Stomach (tissue), 9 donors: Measurements from ENCODE around the gene TAS1R2. TPM values are rescaled to one million over a fixed set of nuclear protein-coding genes. Genes with fewer than 3 reads are reported as not detected.

Experiments used
- DNase-seq, 2 donors: peaks; one replicate each; pipeline versions ENCODE4 v3.0.0 to v3.0.0-alpha.2; 2013 to 2019
- H3K27ac ChIP-seq, 5 donors: fragments of 200-600 bp in 4 of 5; sonication (generic) in 4 of 5; one replicate each; pipeline ENCODE4 v1.5.1; 2013 to 2019; ENCODE audit warnings: mild to moderate bottlenecking in 1 of 5, moderate library complexity in 1 of 5
- H3K27me3 ChIP-seq, 3 donors: fragments of 200-600 bp; sonication (generic); one replicate each; pipeline ENCODE4 v1.5.1; 2017 to 2019; ENCODE audit warnings: mixed run types in 1 of 3
- H3K36me3 ChIP-seq, 4 donors: fragments of 200-600 bp; sonication (generic); 1 replicate in 3 of 4; 2 replicates in 1 of 4; pipeline ENCODE4 v1.5.1; 2016 to 2019
- H3K4me1 ChIP-seq, 4 donors: fragments of 200-600 bp; sonication (generic); one replicate each; pipeline ENCODE4 v1.5.1; 2016 to 2019
- H3K4me3 ChIP-seq, 4 donors: fragments of 200-600 bp; sonication (generic) in 3 of 4; one replicate each; pipeline ENCODE4 v1.5.1; 2016 to 2019; ENCODE audit warnings: mild to moderate bottlenecking in 1 of 4
- H3K9me3 ChIP-seq, 4 donors: fragments of 200-600 bp; sonication (generic); one replicate each; pipeline ENCODE4 v1.5.1; 2016 to 2019
- EP300 ChIP-seq: sonication (generic); formaldehyde crosslinking; IDR thresholded peaks from one replicate; pipeline ENCODE4 v1.6.1; 2017; ENCODE audit warnings: antibody characterized with exemption
- POLR2A ChIP-seq, 4 donors: fragments of 450-650 bp; IDR thresholded peaks; one replicate each; pipeline ENCODE4 v1.6.1; 2016; ENCODE audit warnings: antibody characterized with exemption in 4 of 4, control low read depth in 2 of 4, mild to moderate bottlenecking in 1 of 4, moderate library complexity in 1 of 4
- POLR2AphosphoS5 ChIP-seq, 3 donors: sonication (generic); formaldehyde crosslinking; IDR thresholded peaks; one replicate each; pipeline ENCODE4 v1.6.1; 2016; ENCODE audit warnings: antibody characterized with exemption in 3 of 3
- WGBS, 5 donors: extraction: QIAGEN DNeasy Blood & Tissue Kit in 3 of 5; methylation state at CpG; one replicate each; pipeline versions ENCODE4 v1.1.5 to v1.1.7; 2013 to 2018; 5-methylcytosine and 5-hydroxymethylcytosine counted together
- intact Hi-C: fragments of 100-400 bp; cut with DNase I; formaldehyde crosslinking; loops from one replicate; pipeline ENCODE4 v1.15.1; 2023; ENCODE audit warnings: low total_unique reads
- polyA plus RNA-seq, 3 donors: library from polyadenylated mRNA; stranded (reverse); fragments of 200-250 nt; gene quantifications; one replicate each; pipeline ENCODE4 v1.2.3, GENCODE V29; 2013
- total RNA-seq, 5 donors: library from RNA; depleted of rRNA; stranded (reverse); fragments of >200 nt; gene quantifications; one replicate each; pipeline versions ENCODE4 v1.1.0 to v1.2.3, GENCODE V29; 2014 to 2016
- TF ChIP-seq, protein P1 (sequence below), 7 experiments: fragments of 450-650 bp in 4 of 7; fragments of 200-600 bp in 3 of 7; sonication (generic) in 3 of 7; IDR thresholded peaks; one replicate each; pipeline ENCODE4 v1.5.1; 2016 to 2019; ENCODE audit warnings: antibody characterized with exemption in 7 of 7, control low read depth in 2 of 7, mild to moderate bottlenecking in 1 of 7
- donor health status: healthy with polysubstance abuse.
- donor health status: Bipolar disorder and iron deficiency.
- donor health status: healthy.

Gene TAS1R2
- total and polyA plus RNA-seq, 8 donors: 9.9 TPM; not detected in 7

DNA sequence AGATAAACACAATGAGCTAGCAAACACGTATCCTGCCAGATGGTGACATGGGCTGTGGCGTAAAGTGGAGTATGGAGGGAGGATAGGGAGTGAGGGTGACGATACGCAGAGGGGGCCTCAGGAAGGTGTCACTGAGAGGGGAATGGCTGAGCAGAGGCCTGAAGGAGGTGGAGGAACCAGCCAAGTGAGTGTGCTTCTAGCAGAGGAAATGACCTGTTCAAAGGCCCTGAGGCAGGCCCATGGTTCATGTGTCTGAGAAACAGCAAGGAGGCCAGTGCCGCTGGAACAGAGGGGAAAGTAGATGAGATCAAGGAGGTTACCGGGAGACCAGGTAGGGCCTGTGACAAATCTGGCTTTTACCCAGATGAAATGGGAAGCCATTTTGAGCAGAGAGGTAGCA is 36.0 kb downstream of the TAS1R2 start:
- Histone ChIP-seq H3K4me3 (no peak overlapping the region), H3K27ac (no peak overlapping the region), H3K9me3 (peaks cover 0 to 11% (median under 1%) of the 10 kb centered on the region in 4 donors), H3K27me3 (peaks cover 0 to 58% (median 32%) of the 10 kb centered on the region in 3 donors), H3K4me1 (peaks cover 0 to 6% (median 0%) of the 10 kb centered on the region in 4 donors), H3K36me3 (no peaks in the 10 kb centered on the region)
- intact Hi-C loops: loop anchor here (5.0 kb wide), 1 partner anchor 226 kb away; no protein-coding TSS in a partner anchor
- 85 to 90% (median 86%) methylated on average over 6 of the region's 6 CpGs for WGBS, 5 donors
- TF ChIP-seq POLR2A (IDR thresholded peaks at IDR 0.05) (no peak), POLR2AphosphoS5 (IDR thresholded peaks at IDR 0.05) (no peak), EP300 (no peak)
- TF ChIP-seq, protein P1, sequence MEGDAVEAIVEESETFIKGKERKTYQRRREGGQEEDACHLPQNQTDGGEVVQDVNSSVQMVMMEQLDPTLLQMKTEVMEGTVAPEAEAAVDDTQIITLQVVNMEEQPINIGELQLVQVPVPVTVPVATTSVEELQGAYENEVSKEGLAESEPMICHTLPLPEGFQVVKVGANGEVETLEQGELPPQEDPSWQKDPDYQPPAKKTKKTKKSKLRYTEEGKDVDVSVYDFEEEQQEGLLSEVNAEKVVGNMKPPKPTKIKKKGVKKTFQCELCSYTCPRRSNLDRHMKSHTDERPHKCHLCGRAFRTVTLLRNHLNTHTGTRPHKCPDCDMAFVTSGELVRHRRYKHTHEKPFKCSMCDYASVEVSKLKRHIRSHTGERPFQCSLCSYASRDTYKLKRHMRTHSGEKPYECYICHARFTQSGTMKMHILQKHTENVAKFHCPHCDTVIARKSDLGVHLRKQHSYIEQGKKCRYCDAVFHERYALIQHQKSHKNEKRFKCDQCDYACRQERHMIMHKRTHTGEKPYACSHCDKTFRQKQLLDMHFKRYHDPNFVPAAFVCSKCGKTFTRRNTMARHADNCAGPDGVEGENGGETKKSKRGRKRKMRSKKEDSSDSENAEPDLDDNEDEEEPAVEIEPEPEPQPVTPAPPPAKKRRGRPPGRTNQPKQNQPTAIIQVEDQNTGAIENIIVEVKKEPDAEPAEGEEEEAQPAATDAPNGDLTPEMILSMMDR (IDR thresholded peaks at IDR 0.05): no peak
- no peak for DNase-seq

DNA sequence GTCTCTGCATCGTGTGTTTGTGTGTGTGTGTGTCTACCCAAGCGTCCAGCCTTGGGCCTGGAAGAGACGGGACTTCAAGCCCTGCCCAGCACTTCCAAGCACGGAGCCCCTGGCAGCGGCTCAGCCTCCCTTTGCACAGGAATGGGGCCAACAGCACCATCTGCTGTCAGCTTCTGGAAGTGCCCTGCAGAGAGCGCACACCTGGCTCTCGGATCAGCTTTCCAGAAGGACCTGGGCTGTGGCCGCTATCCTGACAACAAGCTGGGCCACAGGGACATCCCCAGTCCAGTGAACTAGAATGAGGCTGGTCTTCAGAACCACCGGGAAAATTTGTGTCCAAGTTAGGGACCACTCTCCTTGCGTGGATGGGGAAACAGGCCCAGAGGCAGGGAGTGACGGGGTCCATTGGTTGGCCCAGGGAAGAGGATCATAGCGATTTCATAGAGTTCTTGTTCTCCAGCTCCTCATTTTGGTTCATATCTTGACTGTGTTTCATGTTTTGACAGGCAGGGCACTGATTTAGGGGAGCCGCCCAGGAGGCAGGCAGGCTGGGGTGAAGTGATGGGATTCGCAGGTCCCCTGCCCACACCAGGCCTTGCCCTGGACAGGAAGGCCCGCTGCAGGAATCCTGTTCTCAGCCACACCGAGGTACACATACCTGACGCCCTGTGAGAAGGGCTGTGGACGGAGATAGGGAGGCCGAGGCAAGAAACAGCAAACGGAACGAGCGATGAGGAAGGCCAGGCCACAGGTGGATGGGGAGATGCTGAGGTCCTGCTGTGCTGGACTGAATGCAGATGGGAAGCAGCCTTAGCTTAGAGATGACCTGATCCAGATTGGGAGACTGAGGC is 38.4 kb downstream of the TAS1R2 start:
- H3K27me3 ChIP-seq: peaks cover 0 to 61% (median 33%) of the 10 kb centered on the region in 3 donors
- H3K27ac ChIP-seq: no peak overlapping the region
- TF ChIP-seq, protein P1 (IDR thresholded peaks at IDR 0.05): peak in 5 of 7 experiments; percentile 65 to 87 (median 78)
- TF ChIP-seq EP300 (no peak), POLR2A (IDR thresholded peaks at IDR 0.05) (no peak)
- WGBS, 5 donors: 43 to 51% (median 46%) methylated on average over 18 to 22 of the region's 22 CpGs
- peak; percentile 82 to 91 for DNase-seq
- H3K4me3 ChIP-seq: no peak overlapping the region
- H3K36me3 ChIP-seq: no peaks in the 10 kb centered on the region
- peaks cover 0 to 6% (median 0%) of the 10 kb centered on the region in 4 donors for H3K4me1 ChIP-seq
- intact Hi-C loops: loop anchor here (5.0 kb wide), 1 partner anchor 224 kb away; no protein-coding TSS in a partner anchor
- no peaks in the 10 kb centered on the region for H3K9me3 ChIP-seq

DNA sequence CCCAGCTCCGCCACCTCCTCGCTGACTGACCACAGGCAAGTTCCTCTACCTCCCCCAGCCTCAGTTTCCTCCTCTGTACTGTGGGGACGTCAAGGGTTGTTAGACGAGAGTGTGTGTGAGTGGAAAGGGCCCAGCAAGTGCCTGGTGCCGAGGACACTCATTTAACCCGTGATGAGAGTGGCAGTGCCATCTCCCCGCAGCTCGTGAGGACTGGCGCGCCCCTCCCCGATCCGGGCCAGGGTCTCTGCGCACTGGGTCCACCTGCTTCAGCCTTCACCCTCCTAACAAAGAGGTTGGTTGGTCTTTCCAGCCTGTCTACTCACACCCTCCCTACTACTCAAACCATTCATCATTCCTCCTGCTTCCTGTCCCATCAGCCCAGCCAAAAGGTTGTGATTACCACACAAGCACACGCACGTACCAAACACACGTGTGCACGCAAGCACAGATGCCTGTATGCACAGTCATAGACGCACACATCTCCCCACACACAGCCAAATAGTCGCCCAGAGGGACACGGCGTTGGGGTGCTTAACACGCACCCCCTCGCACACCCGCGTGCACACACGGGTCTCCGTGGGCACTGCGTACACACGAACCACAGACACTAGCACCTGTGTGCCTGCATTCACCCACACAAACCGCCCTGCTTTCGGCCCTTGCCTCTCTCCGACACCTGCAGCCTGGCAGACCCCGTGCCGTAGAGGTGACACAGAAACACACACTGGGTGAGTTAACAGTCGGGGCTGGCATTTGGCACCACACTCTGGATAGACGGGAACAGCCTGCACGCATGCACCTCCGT is 39.3 kb downstream of the TAS1R2 start:
- 62 to 71% (median 68%) methylated on average over 38 of the region's 38 CpGs for WGBS, 5 donors
- H3K4me1 ChIP-seq: peaks cover 0 to 6% (median 0%) of the 10 kb centered on the region in 4 donors

More for the DNA sequence above, 39.3 kb downstream of the TAS1R2 start:
- H3K36me3 ChIP-seq: no peaks in the 10 kb centered on the region
- no peak overlapping the region for H3K27ac ChIP-seq
- H3K4me3 ChIP-seq: no peak overlapping the region
- intact Hi-C loops: loop anchor here (5.0 kb wide), 1 partner anchor 223 kb away; no protein-coding TSS in a partner anchor
- peaks cover 0 to 67% (median 38%) of the 10 kb centered on the region in 3 donors for H3K27me3 ChIP-seq
- DNase-seq: peak in 1 of 2 donors; percentile 19
- no peaks in the 10 kb centered on the region for H3K9me3 ChIP-seq
- TF ChIP-seq, protein P1 (IDR thresholded peaks at IDR 0.05): no peak
- TF ChIP-seq POLR2AphosphoS5 (IDR thresholded peaks at IDR 0.05): no peak
- TF ChIP-seq POLR2A (IDR thresholded peaks at IDR 0.05): no peak
- no peak for TF ChIP-seq EP300
